HG03045 (cell line): Measurements from ENCODE around the gene CCL20.
A peak's percentile ranks its signal among the peaks of the same experiment; 100 is the strongest.
"Not testable (repeated sequence)": the region's sequence is repeated elsewhere in the genome, so short reads cannot be mapped to it uniquely, and the experiment has no call there.

Experiments
- ATAC-seq: cut with Tn5 transposase; IDR thresholded peaks from one replicate; pipeline ENCODE4 v1.9.1; 2021; ENCODE audit warnings: mild to moderate bottlenecking, moderate library complexity; ENCODE audit not compliant: unreplicated experiment

The CCL20 gene, protein sequence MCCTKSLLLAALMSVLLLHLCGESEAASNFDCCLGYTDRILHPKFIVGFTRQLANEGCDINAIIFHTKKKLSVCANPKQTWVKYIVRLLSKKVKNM

DNA sequence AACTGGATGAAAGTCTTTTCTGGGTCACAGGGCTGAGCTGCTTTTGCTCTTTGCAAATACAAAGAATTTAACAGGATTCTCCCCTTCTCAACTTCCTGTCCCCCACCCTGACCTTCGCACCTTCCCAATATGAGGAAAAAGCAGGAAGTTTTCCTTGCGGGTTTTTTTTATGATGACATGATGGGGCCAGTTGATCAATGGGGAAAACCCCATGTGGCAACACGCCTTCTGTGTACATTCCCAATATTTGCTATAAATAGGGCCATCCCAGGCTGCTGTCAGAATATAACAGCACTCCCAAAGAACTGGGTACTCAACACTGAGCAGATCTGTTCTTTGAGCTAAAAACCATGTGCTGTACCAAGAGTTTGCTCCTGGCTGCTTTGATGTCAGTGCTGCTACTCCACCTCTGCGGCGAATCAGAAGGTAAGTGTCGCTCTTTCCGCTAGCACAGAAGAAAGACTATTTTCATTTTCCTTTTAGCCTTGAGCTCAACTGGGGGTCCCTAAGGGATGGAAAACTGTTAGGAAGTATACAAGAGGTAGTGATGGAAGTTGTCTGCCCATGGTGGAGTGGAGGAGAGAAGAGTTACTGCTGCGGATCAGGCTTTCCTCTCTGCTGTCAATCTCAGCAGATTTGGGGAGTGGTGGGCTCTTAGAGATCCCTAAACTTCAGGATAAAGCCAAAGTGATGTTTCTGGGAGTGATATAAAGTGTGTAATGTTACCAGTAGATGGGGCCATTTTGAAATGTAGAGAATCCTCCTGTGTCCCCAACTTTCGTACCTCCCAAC lies at the start of gene CCL20:
TSS of gene CCL20 (plus strand) at position 281 of the 792 bp plus-strand sequence. CDS start at position 351, 70 bp downstream.
- ATAC-seq, result no peak

DNA sequence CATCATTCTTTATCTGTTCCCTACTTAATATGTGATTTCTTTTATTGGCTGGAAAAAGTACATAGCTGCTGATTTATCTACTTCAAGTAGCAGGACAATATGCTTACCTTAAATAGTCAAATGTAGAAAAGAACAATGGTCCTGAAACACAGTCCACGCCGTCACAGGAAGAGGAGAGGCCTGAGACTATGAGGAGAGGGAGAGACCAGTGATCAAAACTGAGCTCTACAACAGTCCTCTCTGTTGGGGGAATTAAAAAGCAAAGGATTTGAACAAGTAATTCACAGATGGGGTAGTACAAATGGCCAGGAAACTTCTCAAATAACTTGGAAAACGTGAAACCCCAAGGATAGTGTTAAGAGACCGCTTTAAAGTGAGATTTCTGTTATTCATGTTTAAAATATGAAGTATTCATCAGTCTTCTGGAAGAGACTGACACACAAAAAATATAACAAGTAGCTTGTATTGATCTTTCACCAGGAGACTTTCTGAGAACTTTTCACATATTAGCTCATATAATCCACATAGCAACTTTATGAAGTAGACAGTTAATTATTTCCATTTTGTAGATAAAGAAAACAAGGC lies 47.8 kb upstream of the CCL20 start:
- no peak for ATAC-seq

DNA sequence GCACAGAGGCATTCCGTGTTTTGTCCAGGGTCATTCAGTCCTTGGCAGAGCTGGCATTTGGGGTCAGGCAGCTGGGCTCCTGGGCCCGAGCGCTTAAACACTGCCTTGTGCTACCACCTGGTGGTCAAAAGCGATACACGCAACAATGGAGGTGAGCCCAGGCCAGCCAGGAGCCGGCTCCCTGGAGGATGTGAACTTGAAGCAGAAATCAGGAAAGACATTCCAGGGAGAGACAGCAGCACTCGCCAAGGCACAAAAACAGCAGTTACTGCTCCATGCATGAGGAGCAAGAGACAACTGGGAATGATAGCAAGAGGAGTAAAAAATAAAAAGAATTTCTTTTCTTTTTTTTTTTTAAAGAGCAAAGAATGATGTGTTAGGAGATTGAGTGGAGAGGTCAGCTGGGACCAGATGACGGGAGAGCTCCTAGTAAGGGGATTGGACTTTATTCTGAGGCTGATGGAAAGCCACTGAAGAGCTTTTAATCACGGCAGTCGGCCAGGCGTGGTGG lies 47.2 kb upstream of the CCL20 start:
- peak; percentile 95 for ATAC-seq

DNA sequence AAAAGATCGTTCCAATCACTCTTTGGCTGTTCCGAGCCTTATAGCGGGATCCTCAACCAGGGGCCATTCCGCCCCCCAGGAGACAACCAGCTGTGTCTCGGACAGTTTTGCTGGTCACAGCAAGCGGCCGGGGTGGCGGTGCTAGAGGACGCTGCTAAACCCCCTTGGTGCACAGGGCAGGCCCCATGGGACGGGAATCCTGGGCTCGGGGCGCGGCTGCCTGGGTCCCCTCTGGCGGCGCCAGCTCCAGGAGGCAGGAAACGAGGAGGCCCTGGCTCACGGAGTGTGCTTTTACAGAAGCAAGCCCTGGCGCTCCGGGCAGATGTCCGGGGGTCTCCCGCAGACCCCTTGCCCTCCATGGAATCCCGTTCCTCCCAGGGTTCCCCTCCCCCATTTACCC lies 45.8 kb upstream of the CCL20 start:
- ATAC-seq, result no peak

DNA sequence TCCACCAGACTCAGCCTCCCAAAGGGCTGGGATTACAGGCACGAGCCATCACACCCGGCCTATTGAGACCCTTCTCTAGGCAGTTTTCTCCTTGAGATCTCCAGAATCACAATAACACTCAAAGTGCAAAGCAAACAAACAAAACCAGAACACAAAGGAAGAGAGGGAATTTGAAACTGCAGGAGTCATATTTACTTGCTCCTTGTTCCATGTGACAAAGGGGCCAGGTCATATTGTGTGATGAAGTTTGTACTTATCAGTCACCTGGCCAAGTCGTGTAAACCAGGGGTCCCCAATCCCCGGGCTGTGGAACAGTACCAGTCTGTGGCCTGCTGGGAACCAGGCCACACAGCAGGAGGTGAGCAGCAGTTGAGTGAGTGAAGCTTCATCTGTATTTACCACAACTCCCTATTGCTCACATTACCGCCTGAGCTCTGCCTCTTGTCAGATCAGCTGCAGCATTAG lies 41.4 kb upstream of the CCL20 start:
- no peak for ATAC-seq

DNA sequence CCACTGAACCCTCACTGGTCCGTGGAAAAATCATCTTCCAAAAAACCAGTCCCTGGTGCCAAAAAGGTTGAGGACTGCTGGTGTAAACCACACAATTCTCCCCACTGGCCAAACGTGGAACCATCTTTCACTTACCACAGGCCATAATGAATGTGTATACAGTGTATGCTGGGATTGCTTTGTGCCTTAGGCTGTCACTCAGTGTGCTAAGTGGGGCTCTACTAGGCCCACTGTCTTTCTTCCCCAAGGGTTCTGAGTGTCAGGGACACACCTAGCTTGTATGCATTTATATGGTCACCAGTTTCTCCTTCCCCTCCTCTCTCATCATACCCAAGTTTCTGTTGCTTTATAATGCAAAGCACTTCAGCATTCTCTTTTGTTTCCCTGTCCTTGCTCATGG lies 40.7 kb upstream of the CCL20 start:
- no peak for ATAC-seq

DNA sequence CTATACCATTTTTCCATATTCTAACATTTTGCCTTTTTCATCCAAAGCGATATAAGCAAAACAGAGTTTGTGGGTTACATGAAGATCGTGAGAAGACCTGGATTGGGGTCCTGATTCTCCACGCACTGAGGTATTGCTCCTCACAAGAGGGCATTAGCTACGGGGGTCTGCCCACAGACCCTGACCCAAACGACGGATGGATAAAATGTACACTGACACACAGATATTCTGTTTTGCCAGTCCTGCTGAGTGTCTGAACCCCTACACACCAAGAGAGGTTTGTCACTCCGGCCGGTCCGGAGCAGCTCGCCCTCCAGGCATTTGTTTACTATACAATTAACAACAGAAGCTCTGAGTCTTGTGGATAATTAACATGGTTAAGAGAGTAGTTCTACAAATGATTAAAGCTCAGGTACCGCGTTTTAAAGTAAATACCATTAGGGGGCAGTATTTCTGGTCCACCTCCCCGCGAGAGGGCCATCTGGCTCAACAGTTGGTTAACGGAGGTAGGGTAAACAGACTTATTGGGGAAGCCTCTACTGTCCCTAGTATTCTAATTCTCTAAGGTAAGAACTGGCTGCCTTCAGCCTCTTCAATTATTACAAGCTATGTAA lies 39.5 kb upstream of the CCL20 start:
- no peak for ATAC-seq

DNA sequence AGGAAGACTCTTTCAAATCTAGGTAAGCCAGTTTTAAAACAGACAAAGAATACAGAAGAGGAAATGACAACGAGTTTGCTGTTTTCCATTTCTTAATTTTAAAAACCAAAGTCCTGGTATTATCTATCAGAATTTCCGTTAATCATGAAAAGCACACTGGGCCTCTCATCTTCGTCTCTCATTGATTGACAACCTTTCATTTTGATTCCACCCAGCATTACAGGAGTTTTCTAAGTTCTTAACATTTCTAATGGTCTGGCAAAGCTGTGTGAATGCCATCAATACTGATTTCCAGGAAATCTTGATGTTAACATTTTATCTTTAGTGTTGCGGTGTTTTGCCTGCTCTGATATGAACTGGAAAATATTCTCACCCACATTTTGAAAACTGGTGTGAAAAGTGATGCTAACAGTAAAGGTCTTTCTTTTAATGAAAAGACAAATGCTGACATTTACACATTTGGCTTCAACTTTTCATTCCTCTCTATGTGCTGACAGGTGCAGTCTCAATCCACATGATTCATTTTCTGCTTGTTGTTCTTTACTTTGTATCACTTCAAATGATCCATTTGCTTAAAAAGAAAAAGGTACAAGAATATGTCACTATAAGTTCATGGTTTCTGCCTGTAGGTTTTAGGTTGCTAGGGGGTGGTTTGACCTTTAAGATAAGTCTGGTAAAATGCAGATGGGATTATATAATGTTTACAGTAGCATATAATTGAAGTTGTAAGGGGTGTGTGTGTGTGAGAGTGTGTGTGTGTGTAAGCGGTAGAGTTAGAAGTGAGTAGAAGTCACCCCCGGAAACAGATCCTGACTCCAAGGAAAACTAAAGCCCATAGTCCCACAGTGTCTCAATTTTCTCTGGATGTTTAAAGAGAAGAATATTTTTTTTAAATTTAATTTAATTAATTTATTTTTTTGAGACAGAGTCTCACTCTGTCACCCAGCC lies 38.5 kb upstream of the CCL20 start:
- ATAC-seq, result no peak

DNA sequence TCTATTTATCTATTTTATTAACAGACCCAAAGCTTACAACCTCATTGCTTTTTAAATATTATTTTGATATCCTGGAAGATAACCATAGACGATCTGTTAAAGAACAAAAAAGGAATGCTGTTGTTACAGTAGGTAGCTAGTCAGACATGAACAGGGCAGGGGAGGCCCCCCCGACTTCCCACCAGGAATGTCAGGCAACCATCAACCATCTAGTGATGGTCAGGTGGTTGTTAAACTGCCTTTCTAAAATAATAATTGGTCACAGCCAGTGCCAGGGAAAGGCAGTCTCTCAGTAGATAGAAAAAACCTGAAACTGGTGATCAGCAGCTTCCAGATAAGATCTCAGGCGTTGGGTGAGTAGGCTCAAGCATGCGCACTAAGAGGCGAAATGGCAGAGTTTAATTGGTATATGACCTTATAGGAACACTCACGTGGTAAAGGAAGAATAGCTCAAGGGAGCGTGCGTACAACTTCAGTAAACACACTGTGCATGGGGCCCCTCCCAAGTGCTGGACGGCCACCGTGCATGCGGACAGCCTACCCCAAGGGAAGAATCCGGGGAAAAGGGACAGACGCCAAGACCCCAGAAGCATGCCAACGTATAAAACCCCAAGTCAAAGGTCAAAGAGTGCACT lies 32.5 kb upstream of the CCL20 start:
- no peak for ATAC-seq

DNA sequence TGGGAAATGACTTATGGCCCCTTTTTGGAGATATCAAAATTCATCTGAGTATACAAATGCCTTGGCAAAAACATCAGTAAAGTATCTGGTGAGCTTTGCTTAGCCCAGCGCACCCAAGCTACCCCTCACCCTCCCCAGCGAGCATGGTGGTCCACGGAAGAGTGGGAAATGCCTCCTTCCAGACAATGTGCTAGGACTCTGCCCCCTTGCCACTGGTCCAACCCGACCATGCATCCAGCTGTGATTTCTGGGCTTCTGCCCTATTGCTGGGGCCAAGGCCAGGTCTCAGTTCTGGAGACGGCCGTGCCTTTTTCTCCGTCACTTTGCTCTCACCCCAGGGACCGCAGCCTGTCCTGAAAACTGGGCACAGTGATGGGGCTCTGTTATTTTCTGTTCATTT lies 31.8 kb upstream of the CCL20 start:
- no peak for ATAC-seq

DNA sequence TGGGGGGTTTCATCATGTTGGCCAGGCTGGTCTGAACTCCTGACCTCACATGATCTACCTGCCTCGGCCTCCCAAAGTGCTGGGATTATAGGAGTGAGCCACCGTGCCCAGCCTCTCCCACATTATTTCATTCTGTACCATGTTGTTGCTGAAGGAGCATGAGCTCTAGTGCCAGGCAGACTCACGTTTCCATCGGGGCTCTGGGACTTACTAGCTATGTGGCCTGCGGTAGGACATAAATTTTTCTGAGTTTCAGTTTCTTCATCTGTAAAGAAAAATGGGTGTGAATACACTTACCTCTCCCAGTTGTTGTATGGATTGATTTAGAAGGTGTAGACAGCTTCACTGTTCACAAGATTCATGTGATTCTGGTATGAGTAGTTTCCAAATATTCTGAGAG lies 30.8 kb upstream of the CCL20 start:
- ATAC-seq, result no peak

DNA sequence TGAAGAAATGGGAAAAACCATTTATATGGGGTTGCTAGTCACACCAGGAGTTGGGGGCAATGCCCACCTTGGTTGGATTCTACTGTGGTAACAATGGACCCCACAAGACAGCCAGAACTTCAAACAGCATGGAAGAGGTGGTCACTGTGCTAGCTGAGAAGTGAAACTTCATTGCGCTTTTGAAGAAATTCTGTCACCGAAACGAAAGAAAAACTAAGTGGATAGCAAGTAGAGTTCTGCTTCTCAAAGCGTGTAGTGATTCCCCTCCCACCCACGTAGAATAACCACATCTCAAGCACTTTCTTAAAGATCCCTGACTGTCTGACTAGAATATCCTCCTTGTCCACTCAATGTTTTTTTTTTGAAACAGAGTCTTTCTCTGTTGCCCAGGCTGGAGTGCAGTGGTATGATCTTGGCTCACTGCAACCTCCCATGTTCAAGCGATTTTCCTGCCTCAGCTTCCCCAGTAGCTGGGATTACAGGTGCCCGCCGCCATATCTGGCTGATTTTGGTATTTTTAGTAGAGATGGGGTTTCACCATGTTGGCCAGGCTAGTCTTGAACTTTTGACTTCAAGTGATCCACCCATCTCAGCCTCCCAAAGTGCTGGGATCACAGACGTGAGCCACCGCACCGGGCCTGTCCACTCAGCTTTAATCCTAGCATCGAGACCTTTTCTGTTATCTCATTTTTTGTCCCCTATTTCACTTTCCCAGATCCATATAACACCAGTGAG lies 30.1 kb upstream of the CCL20 start:
- ATAC-seq, result peak; percentile 99

DNA sequence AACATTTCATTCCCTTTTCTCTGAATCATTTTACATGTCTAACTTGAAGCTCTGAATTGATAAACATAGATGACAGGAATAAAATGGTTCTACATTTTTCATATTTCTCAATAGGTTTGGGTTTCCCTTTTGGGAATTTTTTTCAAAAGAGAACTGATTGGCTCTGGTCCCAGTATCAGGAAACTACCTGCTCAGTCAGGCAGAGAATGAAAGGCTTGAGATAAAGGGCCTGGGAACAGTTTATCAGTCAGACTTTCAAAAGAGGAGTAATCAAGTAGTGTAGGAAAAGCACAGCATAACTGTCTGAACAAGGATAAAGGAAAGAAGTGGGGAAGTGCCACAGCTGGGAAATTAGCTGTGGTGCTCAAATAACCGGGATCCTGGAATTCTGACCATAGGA lies 28.3 kb upstream of the CCL20 start:
- no peak for ATAC-seq

DNA sequence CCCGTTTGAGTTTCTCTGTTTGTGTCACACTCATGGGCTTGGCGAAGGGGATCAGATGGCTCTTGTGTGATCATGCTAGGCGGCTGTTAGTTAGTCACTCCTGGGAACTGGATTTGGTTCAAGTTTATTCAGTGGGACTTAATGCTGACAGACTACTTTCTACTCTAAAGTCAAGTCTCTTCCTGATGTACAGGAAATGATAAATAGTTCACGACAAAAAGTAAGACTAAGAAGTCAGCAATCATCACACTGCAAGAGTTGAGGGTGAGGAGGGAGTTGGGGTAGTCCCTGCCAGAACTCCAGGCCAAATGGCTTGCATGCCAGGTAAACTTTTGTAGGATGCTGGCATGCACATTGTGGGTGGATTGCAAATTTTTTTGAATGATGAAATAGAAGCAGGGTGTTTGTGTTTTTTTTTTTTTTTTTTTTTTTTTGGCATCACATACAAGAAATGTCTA lies 25.1 kb upstream of the CCL20 start:
- ATAC-seq, result no peak

DNA sequence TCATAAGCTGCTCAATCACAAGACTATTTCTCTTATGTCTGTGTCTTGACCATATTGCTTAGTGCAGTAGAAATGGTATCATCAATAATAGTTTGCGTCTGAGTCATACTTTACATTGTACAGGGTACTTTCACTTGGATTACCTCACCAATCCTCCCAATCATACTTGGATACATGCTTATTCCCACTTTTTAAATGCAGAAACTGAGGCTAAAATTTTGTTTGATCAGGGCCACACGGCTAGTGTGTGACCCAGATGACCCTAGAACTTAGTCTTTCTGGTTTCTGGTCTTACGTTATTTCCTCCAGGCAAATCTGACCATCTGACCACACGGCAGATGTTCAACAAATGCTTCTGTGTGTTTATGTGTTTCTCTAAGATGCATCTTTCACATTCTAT lies 23.8 kb upstream of the CCL20 start:
- no peak for ATAC-seq

DNA sequence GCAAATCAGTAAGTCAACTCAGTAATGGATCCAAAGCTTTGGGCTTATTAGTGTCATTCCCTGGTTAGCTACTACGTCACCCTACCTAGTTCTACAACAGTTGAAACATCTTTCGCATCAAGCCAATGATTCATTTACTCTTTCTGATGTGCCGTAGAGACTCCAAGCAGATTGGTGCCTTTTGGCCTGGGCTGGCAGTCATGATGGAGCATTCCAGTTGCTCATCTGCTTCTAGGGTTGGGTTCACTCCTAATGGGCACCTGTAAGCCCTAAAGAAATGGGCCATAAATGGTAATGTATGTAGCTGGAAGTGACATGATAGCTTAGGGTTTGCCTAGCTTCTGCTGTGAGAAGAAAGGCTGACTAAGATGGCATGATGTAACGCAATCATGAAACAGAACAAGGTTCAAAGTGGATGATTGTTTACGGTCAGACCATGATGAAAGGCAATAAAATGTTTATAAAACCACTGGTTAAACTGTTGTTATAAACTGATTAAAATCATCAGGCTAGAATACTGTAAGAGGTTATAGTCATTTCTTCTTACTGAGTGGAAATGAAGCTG lies 20.4 kb upstream of the CCL20 start:
- ATAC-seq, result no peak

DNA sequence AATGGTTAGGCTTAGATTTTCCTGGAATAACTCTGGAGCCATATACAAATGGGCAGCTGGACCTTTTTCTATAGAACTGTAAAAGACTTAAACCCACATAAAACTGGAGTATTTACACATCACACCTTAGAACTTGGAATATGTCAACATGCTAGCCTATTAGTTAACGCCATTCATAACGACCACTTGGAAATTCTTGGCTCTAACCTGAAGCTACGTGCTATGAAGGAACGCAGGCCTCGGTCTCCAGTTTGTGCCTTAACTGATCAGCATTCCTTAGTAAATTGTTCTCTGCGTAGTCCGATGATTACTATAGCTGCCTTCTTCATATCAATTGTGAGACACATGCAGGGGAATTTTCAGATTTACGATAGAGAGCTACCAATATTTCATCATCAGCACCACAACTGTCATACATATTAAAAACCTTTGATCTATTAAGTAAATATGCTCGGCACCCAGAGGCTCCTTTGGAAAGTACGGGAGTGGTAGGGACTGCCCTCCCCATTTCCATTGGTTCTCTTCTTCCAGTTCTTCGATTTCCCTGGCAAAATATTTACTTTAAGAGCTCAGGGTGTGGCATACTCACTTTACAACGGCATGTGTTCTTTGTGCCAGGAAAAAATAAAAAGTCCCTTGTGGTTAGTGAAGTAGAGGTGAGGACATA lies 17.5 kb upstream of the CCL20 start:
- no peak for ATAC-seq

DNA sequence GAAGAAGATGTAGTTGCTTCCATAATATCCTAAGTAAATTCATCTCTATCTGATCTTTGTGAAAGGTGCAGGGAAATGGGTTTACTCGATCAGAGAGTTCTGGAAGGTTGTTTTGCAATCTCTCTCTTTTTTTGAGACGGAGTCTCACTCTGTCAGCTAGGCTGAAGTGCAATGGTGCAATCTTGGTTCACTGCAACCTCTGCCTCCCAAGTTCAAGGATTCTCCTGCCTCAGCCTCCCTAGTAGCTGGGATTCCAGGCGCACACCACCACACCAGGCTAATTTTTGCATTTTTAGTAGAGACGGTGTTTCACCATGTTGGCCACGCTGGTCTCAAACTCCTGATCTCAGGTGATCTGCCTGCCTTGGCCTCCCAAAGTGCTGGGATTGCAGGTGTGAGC lies 16.9 kb upstream of the CCL20 start:
- ATAC-seq, result not testable (repeated sequence)
